HepG2 (cell line): ENCODE data around the gene IFIH1. TPM values are rescaled to one million over a fixed set of nuclear protein-coding genes. Genes with fewer than 3 reads are reported as not detected.

Source experiments
- ARID5B ChIP-seq: IDR thresholded peaks from 2 replicates; pipeline ENCODE4 v1.4.0; 2020; ENCODE audit warnings: mild to moderate bottlenecking, missing genetic modification reagents
- ATF7-NPFF ChIP-seq: sonication (generic); formaldehyde crosslinking; IDR thresholded peaks from 2 replicates; pipeline ENCODE4 v1.8.1; 2023; ENCODE audit warnings: mild to moderate bottlenecking, low read depth, missing genetic modification reagents, moderate library complexity
- CERS6 ChIP-seq: sonication (generic); formaldehyde crosslinking; IDR thresholded peaks from 2 replicates; pipeline ENCODE4 v1.5.0; 2020; ENCODE audit warnings: missing genetic modification reagents
- GZF1 ChIP-seq: sonication (generic); formaldehyde crosslinking; IDR thresholded peaks from 2 replicates; pipeline ENCODE4 v1.5.1; 2020; ENCODE audit warnings: mild to moderate bottlenecking, missing genetic modification reagents
- IKZF1 ChIP-seq: fragments of 450-650 bp; IDR thresholded peaks from 2 replicates; pipeline ENCODE4 v1.7.1; 2016
- SAFB2 ChIP-seq: sonication (generic); formaldehyde crosslinking; IDR thresholded peaks from 2 replicates; pipeline ENCODE4 v1.5.1; 2020; ENCODE audit warnings: missing genetic modification reagents, low read depth, mild to moderate bottlenecking, borderline replicate concordance
- ZBTB14 ChIP-seq: sonication (generic); formaldehyde crosslinking; IDR thresholded peaks from 2 replicates; pipeline ENCODE4 v1.4.0; 2020; ENCODE audit warnings: missing genetic modification reagents
- ZBTB40 ChIP-seq, 2 experiments: fragments of 450-650 bp in 1 of 2; sonication (generic) in 1 of 2; formaldehyde crosslinking in 1 of 2; IDR thresholded peaks; 2 replicates each; pipeline versions ENCODE4 v1.6.1 to v1.8.0; 2016 to 2022; ENCODE audit warnings: antibody characterized with exemption in 1 of 2, mild to moderate bottlenecking in 1 of 2, missing genetic modification reagents in 1 of 2
- ZBTB44 ChIP-seq: sonication (generic); formaldehyde crosslinking; IDR thresholded peaks from 2 replicates; pipeline ENCODE4 v1.4.0; 2020; ENCODE audit warnings: missing genetic modification reagents
- ZNF772 ChIP-seq: sonication (generic); formaldehyde crosslinking; IDR thresholded peaks from 2 replicates; pipeline ENCODE4 v1.5.0; 2020; ENCODE audit warnings: mild to moderate bottlenecking, missing genetic modification reagents
- polyA plus RNA-seq, 8 experiments: library from polyadenylated mRNA; depleted of rRNA in 3 of 8; stranded (reverse) in 7 of 8; unstranded in 1 of 8; fragments of >200 nt; fragmentation: Illumina TruSeq in 4 of 8; extraction: Trizol in 4 of 8; gene quantifications; 2 replicates each; pipeline versions ENCODE4 v1.2.1 to v1.2.3, GENCODE V29; 2011 to 2016; ENCODE audit warnings: low read depth in 4 of 8, missing spikeins in 1 of 8, mixed read lengths in 1 of 8; ENCODE audit not compliant: insufficient read depth in 1 of 8
- total RNA-seq, 5 experiments: library from RNA; depleted of rRNA; stranded (reverse); fragments of >200 nt; fragmentation: Illumina TruSeq; extraction: Trizol; gene quantifications; 2 replicates each; pipeline ENCODE4 v1.2.3, GENCODE V29; 2016; ENCODE audit warnings: low read depth in 1 of 5

The IFIH1 gene
- total and polyA plus RNA-seq, 2 of the 13 experiments (the other 11 are each of a cell fraction or from before 2014, with no cell fraction given): 1.5 to 11.5 TPM

- TF ChIP-seq SAFB2 (CRISPR knock-in tag): no peak
- TF ChIP-seq IKZF1: no peak
- no peak for TF ChIP-seq ZNF772 (CRISPR knock-in tag)
- TF ChIP-seq ARID5B (CRISPR knock-in tag): no peak
- TF ChIP-seq ZBTB44 (CRISPR knock-in tag): no peak
- no peak for TF ChIP-seq ZBTB14
- TF ChIP-seq ATF7-NPFF (CRISPR knock-in tag): no peak
- TF ChIP-seq ZBTB40 (IDR thresholded peaks at IDR 0.05): no peak
- TF ChIP-seq ZBTB40 (CRISPR knock-in tag; IDR thresholded peaks at IDR 0.05): no peak
- no peak for TF ChIP-seq CERS6 (CRISPR knock-in tag)
- no peak for TF ChIP-seq GZF1 (CRISPR knock-in tag)
Measured at GRCh38 chr2:162265666-162266459, 52.6 kb downstream of the IFIH1 start (continued).
